ENCODE data around the gene PCDHB4.
A peak's percentile ranks its signal among the peaks of the same experiment; 100 is the strongest.
"Not testable (repeated sequence)": the region's sequence is repeated elsewhere in the genome, so short reads cannot be mapped to it uniquely, and the experiment has no call there.

PCDHB4 gene

DNA sequence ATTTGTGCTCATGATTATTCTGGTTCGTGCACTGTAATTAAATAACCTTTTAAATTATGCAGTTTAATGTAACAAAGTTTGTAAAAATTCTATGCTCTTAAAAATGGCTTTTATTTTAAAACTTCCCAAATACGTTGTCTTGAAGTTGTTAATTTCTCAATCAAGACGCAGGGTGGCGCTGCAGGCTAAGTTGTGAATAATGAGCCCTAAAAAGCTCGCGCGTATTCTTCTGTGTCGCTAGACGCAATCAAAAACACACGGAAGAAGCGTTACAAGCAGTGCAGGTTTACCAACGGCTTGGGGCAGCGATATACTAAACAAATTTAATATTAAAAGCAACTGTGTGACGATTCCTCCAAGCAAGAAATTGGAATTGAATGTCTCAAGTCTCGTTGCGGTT is at the start of gene PCDHB4:
Gene PCDHB4, plus strand, starts transcription at position 256 of the 400 bp plus-strand sequence. CDS start 181 bp downstream, outside the sequence.
- DNase-seq, result no peak

DNA sequence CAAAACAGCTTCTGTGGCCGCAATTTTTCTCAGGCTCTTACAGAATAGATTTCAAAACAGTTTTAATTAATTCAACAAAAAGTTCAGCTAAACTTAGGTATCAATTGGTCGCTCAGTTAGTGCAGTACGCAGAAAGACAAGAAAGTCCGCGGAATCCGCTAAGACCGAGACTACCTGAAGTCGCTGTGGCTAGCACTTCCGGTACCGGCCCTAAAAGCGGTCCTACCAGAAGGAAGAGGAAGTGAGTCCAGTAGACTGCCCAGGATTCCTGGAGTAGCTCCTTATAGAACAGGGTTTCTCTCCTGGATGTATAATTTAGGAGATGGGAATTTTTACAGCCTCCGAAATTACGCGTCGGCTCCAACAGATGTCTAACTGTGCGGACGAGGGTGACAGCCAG is 43.8 kb upstream of the PCDHB4 start:
- no peak for DNase-seq

DNA sequence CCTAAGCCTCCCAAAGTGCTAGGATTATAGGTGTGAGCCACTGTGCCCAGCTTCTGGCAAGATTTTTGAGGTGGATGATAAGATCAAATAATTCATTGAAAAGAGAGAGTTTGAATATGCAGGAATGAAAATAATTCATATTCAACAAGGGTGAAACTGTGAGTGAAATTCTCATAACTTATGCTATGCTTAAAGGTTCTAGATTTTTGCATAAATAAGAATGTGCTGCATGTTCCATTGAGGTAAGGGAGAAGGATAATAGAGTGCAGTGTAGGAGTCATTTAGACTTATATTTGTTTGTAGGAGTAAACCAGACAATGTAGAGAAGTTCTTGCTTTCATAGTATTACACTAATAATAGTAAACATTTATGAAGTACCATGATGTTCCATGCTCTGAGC is 39.4 kb upstream of the PCDHB4 start:
- DNase-seq, result no peak

DNA sequence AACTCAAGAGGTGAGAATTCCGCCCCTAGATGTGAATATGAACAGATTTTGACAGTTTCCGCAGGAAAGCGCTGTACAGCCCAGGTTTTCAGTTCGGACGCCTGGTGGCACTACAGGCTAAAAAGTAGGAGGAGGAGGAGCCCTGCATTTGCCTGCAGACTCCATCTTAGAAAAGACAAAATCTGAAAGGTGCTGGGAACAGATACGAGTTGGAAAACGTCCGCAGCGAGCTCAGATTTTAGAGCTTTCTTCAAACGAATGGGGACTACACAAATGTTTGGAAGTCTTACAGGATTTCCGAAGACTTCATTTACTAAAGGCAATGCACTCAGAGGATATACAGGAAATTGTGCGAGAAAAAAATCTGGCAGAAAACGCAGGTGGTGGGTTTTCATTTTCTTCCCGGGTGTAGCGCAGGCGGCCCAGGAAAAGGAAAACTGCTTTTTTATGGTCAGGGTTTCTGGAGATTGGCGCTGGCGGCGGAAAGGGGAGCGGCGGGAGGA is 37.1 kb upstream of the PCDHB4 start:
- DNase-seq, result peak in 2 of 3 donors; percentile 2 to 10

DNA sequence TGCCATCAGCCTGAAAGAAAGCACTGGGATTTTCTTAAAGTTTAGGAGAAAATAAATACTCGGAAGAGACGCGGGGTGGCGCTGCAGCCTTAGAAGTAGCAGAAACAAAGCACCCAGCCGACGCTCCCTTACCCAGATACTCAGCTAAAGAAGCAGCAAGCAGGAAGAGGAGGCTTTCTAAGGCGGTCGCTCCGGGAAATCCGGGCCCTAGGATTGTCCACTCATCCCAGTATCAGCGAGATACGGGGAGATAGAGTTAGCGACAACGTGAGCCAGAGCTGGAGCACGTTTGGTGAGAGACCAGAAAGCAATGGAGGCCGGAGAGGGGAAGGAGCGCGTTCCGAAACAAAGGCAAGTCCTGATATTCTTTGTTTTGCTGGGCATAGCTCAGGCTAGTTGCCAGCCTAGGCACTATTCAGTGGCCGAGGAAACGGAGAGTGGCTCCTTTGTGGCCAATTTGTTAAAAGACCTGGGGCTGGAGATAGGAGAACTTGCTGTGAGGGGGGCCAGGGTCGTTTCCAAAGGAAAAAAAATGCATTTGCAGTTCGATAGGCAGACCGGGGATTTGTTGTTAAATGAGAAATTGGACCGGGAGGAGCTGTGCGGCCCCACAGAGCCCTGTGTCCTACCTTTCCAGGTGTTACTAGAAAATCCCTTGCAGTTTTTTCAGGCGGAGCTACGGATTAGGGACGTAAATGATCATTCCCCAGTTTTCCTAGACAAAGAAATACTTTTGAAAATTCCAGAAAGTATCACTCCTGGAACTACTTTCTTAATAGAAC is 26.9 kb upstream of the PCDHB4 start, which contains the start of gene PCDHB2:
Gene PCDHB2, plus strand, starts transcription at position 135 of the 782 bp plus-strand sequence. Its CDS starts 176 bp downstream, at position 311.
- no peak for DNase-seq

DNA sequence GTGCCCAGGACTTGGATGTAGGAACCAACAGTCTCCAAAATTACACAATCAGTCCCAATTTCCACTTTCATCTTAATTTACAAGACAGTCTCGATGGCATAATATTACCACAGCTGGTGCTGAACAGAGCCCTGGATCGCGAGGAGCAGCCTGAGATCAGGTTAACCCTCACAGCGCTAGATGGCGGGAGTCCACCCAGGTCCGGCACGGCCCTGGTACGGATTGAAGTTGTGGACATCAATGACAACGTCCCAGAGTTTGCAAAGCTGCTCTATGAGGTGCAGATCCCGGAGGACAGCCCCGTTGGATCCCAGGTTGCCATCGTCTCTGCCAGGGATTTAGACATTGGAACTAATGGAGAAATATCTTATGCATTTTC is 26.4 kb upstream of the PCDHB4 start:
- no peak for DNase-seq

DNA sequence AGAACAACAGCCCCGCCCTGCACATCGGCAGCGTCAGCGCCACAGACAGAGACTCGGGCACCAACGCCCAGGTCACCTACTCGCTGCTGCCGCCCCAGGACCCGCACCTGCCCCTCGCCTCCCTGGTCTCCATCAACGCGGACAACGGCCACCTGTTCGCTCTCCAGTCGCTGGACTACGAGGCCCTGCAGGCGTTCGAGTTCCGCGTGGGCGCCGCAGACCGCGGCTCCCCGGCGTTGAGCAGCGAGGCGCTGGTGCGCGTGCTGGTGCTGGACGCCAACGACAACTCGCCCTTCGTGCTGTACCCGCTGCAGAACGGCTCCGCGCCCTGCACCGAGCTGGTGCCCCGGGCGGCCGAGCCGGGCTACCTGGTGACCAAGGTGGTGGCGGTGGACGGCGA is 25.4 kb upstream of the PCDHB4 start:
- not testable (repeated sequence) for DNase-seq

DNA sequence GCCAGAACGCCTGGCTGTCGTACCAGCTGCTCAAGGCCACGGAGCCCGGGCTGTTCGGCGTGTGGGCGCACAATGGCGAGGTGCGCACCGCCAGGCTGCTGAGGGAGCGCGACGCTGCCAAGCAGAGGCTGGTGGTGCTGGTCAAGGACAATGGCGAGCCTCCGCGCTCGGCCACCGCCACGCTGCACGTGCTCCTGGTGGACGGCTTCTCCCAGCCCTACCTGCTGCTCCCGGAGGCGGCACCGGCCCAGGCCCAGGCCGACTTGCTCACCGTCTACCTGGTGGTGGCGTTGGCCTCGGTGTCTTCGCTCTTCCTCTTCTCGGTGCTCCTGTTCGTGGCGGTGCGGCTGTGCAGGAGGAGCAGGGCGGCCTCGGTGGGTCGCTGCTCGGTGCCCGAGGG is 25.0 kb upstream of the PCDHB4 start:
- DNase-seq, result not testable (repeated sequence)

DNA sequence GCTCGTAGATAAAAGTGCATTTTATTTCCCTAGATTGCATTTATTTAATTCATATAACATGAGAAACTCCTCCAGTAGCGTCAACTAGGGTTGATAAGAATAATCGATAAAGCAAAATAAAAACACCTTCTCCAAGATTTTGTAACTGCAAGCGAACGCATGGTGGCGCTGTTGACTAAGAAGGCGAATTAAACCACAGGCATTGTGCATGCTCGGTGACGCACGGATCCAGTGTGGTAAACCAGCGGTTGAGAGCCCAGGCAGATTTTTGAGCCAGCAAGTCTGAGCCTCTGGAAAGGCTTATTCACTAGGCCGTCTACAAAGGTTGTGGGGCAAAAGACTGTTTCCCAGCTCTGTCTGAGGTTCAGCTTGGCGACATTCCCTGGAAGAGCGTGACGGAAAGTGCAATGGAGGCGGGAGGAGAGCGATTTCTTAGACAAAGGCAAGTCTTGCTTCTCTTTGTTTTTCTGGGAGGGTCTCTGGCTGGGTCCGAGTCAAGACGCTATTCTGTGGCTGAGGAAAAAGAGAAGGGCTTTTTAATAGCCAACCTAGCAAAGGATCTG is 21.3 kb upstream of the PCDHB4 start, which contains the start of gene PCDHB3:
Gene PCDHB3, plus strand, starts transcription at position 231 of the 563 bp plus-strand sequence. Its CDS starts 177 bp downstream, at position 408.
- peak in 1 of 3 donors; percentile 3 for DNase-seq

DNA sequence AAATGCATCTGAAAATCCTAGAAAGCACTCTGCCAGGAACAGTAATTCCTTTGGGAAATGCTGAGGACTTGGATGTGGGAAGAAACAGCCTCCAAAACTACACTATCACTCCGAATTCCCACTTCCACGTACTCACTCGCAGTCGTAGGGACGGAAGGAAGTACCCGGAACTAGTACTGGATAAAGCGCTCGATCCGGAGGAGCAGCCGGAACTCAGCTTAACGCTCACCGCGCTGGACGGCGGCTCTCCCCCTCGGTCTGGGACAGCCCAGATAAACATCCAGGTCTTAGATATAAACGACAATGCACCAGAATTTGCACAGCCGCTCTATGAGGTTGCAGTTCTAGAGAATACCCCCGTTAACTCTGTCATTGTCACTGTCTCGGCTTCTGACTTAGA is 20.6 kb upstream of the PCDHB4 start:
- no peak for DNase-seq

DNA sequence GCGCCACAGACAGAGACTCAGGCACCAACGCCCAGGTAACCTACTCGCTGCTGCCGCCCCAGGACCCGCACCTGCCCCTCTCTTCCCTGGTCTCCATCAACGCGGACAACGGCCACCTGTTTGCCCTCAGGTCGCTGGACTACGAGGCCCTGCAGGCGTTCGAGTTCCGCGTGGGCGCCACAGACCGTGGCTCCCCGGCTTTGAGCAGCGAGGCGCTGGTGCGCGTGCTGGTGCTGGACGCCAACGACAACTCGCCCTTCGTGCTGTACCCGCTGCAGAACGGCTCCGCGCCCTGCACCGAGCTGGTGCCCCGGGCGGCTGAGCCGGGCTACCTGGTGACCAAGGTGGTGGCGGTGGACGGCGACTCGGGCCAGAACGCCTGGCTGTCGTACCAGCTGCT is 19.5 kb upstream of the PCDHB4 start:
- DNase-seq, result not testable (repeated sequence)

DNA sequence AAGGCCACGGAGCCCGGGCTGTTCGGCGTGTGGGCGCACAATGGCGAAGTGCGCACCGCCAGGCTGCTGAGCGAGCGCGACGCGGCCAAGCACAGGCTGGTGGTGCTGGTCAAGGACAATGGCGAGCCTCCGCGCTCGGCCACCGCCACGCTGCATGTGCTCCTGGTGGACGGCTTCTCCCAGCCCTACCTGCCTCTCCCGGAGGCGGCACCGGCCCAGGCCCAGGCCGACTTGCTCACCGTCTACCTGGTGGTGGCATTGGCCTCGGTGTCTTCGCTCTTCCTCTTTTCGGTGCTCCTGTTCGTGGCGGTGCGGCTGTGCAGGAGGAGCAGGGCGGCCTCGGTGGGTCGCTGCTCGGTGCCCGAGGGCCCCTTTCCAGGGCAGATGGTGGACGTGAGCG is 19.1 kb upstream of the PCDHB4 start:
- not testable (repeated sequence) for DNase-seq

DNA sequence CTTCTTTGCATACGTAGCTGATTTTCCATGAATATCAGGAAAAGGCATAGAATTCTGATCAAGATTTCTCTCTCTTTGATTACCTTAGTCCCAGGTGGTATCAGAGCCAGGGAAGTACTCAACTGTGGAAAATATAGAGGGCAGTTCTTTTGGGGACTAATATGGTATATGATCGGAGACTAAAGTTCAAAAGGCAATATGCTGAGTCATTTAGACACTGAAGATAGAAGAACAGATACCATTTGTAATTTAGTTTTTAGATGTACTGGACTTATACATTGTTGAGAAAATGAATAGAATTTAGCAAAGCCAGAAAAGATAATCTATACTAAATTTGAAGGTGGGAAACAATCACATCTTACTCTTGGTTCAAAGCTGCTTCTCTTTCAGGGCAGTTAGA is 16.3 kb upstream of the PCDHB4 start:
- DNase-seq, result no peak

DNA sequence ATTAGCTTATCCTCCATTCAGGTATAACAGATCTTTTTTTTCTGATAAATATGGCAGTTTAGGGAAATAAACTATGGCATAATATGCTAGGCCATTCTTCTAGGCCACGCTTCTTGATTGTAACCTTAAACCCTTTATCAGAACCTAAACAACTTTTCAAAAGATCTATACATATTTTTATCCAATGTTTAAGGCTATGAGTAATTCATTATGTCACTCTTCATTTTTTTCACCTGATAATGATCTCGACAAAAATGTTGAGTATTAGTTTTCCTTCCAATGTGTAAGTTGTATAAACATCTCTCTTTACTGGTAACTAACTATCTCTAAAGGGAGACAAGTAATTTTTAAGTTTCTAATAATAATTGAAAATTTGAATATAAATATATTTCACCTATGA is 2.4 kb upstream of the PCDHB4 start:
- DNase-seq, result no peak

DNA sequence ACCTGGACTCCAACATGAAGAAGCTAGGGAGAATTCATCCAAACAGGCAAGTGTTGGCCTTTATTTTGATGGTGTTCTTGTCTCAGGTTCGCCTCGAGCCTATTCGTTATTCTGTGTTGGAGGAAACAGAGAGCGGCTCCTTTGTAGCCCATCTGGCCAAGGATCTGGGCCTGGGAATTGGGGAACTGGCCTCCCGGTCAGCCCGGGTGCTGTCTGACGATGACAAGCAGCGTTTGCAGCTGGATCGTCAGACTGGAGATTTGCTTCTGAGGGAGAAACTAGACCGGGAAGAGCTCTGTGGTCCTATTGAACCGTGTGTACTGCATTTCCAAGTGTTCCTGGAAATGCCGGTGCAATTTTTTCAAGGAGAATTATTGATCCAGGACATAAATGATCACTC is 367 bp downstream of the PCDHB4 start:
- DNase-seq, result no peak

DNA sequence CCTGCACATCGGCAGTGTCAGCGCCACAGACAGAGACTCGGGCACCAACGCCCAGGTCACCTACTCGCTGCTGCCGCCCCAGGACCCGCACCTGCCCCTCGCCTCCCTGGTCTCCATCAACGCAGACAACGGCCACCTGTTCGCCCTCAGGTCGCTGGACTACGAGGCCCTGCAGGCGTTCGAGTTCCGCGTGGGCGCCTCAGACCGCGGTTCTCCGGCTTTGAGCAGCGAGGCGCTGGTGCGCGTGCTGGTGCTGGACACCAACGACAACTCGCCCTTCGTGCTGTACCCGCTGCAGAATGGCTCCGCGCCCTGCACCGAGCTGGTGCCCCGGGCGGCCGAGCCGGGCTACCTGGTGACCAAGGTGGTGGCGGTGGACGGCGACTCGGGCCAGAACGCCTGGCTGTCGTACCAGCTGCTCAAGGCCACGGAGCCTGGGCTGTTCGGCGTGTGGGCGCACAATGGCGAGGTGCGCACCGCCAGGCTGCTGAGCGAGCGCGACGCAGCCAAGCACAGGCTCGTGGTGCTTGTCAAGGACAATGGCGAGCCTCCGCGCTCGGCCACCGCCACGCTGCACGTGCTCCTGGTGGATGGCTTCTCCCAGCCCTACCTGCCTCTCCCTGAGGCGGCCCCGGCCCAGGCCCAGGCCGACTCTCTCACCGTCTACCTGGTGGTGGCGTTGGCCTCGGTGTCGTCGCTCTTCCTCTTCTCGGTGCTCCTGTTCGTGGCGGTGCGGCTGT is 1.9 kb downstream of the PCDHB4 start:
- not testable (repeated sequence) for DNase-seq

DNA sequence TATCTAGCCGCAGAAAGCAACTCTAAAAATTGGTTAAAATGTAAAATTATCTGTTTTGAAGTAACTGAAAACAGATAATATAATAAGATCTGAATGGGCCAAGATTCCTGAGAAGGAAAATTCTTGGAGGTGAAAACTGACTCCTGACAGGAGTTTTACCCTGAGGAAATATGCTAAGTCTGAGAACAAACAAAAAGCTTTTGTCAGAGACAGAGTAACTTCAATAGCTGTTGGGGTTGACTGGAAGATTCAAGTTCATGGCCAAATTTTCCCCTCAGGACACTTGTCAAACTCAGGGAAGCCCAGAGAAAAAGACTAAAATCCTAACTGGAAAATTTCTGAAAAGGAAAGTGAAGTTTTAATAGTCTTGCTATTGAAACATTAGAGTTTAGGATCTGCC is 5.7 kb downstream of the PCDHB4 start:
- DNase-seq, result no peak

DNA sequence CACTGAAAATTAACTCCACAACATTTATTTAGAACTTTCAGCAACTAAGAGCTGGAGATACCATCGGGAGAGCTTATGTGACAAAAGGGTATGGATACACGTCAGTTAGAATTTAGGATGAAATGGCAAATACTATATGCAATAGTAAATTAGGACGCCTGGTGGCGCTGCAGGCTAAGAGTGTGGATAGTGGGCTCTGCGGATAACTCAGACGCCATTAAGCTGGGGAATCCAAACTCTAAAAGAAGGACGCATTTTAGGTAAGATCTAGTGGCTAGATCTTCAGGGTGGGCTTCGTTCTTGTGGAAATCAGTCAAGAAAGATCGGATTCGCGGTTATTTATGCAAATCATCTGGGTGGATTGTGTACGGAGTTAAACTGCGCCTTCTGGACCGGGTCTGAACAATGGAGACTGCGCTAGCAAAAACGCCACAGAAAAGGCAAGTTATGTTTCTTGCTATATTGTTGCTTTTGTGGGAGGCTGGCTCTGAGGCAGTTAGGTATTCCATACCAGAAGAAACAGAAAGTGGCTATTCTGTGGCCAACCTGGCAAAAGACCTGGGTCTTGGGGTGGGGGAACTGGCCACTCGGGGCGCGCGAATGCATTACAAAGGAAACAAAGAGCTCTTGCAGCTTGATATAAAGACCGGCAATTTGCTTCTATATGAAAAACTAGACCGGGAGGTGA is 13.6 kb downstream of the PCDHB4 start, which contains the start of gene PCDHB5:
Gene PCDHB5, plus strand, starts transcription at position 177 of the 688 bp plus-strand sequence. Its CDS starts 229 bp downstream, at position 406.
- DNase-seq, result peak in 1 of 3 donors; percentile 1

DNA sequence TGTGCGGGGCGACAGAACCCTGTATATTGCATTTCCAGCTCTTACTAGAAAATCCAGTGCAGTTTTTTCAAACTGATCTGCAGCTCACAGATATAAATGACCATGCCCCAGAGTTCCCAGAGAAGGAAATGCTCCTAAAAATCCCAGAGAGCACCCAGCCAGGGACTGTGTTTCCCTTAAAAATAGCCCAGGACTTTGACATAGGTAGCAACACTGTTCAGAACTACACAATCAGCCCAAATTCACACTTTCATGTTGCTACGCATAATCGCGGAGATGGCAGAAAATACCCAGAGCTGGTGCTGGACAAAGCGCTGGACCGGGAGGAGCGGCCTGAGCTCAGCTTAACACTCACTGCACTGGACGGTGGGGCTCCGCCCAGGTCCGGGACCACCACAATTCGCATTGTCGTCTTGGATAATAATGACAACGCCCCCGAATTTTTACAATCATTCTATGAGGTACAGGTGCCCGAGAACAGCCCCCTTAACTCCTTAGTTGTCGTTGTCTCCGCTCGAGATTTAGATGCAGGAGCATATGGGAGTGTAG is 14.2 kb downstream of the PCDHB4 start:
- DNase-seq, result no peak

DNA sequence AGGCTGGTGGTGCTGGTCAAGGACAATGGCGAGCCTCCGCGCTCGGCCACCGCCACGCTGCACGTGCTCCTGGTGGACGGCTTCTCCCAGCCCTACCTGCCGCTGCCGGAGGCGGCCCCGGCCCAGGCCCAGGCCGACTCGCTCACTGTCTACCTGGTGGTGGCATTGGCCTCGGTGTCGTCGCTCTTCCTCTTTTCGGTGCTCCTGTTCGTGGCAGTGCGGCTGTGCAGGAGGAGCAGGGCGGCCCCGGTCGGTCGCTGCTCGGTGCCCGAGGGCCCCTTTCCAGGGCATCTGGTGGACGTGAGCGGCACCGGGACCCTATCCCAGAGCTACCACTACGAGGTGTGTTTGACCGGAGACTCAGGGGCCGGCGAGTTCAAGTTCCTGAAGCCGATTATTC is 15.7 kb downstream of the PCDHB4 start:
- not testable (repeated sequence) for DNase-seq

DNA sequence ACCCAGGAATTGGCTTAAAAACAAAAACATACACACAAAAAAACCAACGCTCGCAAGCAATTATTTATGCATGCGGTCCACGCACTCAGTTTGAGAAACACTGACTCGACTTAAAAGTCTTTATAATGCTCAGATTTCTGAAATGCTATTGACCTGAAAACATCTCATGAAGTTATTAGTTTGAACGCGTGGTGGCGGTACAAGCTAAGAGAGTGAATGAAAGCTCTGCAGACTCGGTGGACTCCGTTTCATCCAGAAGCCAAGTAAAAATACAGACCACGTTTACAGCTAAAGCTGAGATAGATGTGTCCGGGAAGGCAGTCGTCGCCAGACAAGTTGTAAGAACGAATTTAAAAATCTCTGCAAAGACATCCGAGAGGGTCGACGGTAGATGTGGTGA is 28.2 kb downstream of the PCDHB4 start, which contains the start of gene PCDHB6:
Gene PCDHB6, plus strand, starts transcription at position 246 of the 400 bp plus-strand sequence. CDS start 201 bp downstream, outside the sequence.
- DNase-seq, result no peak
